ENCODE data around the gene SERPINB5. TPM values are rescaled to one million over a fixed set of nuclear protein-coding genes. Genes with fewer than 3 reads are reported as not detected.

Gene SERPINB5
- polyA plus RNA-seq, 2 of the 4 experiments (the other 2 are of a cell fraction): 0.08 to 0.12 TPM

GRCh38 chr18:63539904-63540510 is 63.2 kb downstream of the SERPINB5 start (continued):
- TF ChIP-seq EHMT2 (IDR thresholded peaks at IDR 0.05; ENCODE audit: low read depth) (no peak), FOSL2 (IDR thresholded peaks at IDR 0.05) (no peak), FOSL2 (CRISPR knock-in tag; IDR thresholded peaks at IDR 0.05) (no peak), HMGXB4 (CRISPR knock-in tag; IDR thresholded peaks at IDR 0.05; ENCODE audit: borderline replicate concordance) (no peak), TFCP2L1 (CRISPR knock-in tag; IDR thresholded peaks at IDR 0.05) (no peak), RNF2 (IDR thresholded peaks at IDR 0.05; ENCODE audit: borderline replicate concordance, low read depth) (no peak)

GRCh38 chr18:63542069-63542468 is 65.3 kb downstream of the SERPINB5 start, which contains the start of gene SERPINB12:
SERPINB12 (plus strand) TSS chr18:63542369; CDS start chr18:63556160, 13,791 bp downstream.
- DNase-seq (ENCODE audit: low read depth in 1 of 2, low spot score in 1 of 2): no peak
- no peak for ATAC-seq
- ChIA-PET POLR2A (no interaction called here), CTCF (interaction anchor here (1.6 kb wide), 1 partner anchor 36 kb away, joined by 5 read pairs; no protein-coding TSS in a partner anchor)
- no peaks in the 10 kb centered on the region for H3K9me3 ChIP-seq
- H3K4me3 ChIP-seq: no peak within 1 kb of the TSS
- H3K4me2 ChIP-seq: no peak within 1 kb of the TSS
- H3K27ac ChIP-seq: no peak within 1 kb of the TSS
- H3K4me1 ChIP-seq: no peaks in the 10 kb centered on the region
- TF ChIP-seq POLR2AphosphoS2 (conservative IDR thresholded peaks at IDR 0.05; ENCODE audit: low read length): no peak
- no peak for TF ChIP-seq USF2 (IDR thresholded peaks at IDR 0.05)
- no peak for TF ChIP-seq MAFK (IDR thresholded peaks at IDR 0.05; ENCODE audit: partially characterized antibody)
- no peak for TF ChIP-seq NR3C1 (IDR thresholded peaks at IDR 0.05)
- no peak for TF ChIP-seq JUN (IDR thresholded peaks at IDR 0.05)
- TF ChIP-seq ELK1 (IDR thresholded peaks at IDR 0.05; ENCODE audit: low read depth, low read length): no peak
- no peak for TF ChIP-seq ZSCAN20 (CRISPR knock-in tag; IDR thresholded peaks at IDR 0.05)
- TF ChIP-seq KDM5A (IDR thresholded peaks at IDR 0.05): no peak
- no peak for TF ChIP-seq CHD4 (IDR thresholded peaks at IDR 0.05; ENCODE audit: borderline replicate concordance)
- TF ChIP-seq ATOH8 (CRISPR knock-in tag; IDR thresholded peaks at IDR 0.05; ENCODE audit: low read depth): no peak
- TF ChIP-seq CTCF (IDR thresholded peaks at IDR 0.05): no peak
- no peak for TF ChIP-seq RCOR1 (IDR thresholded peaks at IDR 0.05; ENCODE audit: low read depth, low read length)
- TF ChIP-seq ESRRA (IDR thresholded peaks at IDR 0.05; ENCODE audit: borderline replicate concordance, low read length): no peak
- TF ChIP-seq HDAC2 (IDR thresholded peaks at IDR 0.05): no peak
- no peak for FAIRE-seq
- 40% methylated on average over 1 of the region's 1 CpG for WGBS (ENCODE audit: missing lambda C conversion rate)

All from A549 (cell line).